IgD-negative memory B cell (primary cell): Measurements from ENCODE around the gene PRDX1. TPM values are rescaled to one million over a fixed set of nuclear protein-coding genes. Genes with fewer than 3 reads are reported as not detected.
"Not testable (repeated sequence)": the region's sequence is repeated elsewhere in the genome, so short reads cannot be mapped to it uniquely, and the experiment has no call there.

Experiments
- H3K27ac Mint-ChIP-seq, 3 donors: one replicate each; pipeline ENCODE4 v1.8.0; 2020 to 2022; ENCODE audit warnings: mild to moderate bottlenecking in 3 of 3, mixed read lengths in 3 of 3, moderate library complexity in 1 of 3
- H3K27me3 Mint-ChIP-seq: one replicate; pipeline ENCODE4 v1.8.0; 2021; ENCODE audit warnings: mixed read lengths
- H3K36me3 Mint-ChIP-seq: one replicate; pipeline ENCODE4 v1.8.0; 2020; ENCODE audit warnings: mild to moderate bottlenecking, mixed read lengths
- H3K4me1 Mint-ChIP-seq, 3 donors: one replicate each; pipeline ENCODE4 v1.8.0; 2020 to 2022; ENCODE audit warnings: mixed read lengths in 3 of 3, mild to moderate bottlenecking in 1 of 3
- H3K4me3 Mint-ChIP-seq, 4 donors: one replicate each; pipeline ENCODE4 v1.8.0; 2020 to 2022; ENCODE audit warnings: mild to moderate bottlenecking in 4 of 4, mixed read lengths in 4 of 4, moderate library complexity in 3 of 4
- H3K9me3 Mint-ChIP-seq, 3 donors: one replicate each; pipeline ENCODE4 v1.8.0; 2020 to 2021; ENCODE audit warnings: mixed read lengths in 3 of 3, mild to moderate bottlenecking in 1 of 3
- polyA plus RNA-seq: library from polyadenylated mRNA; unstranded; fragments of 300-500 nt; fragmentation: Illumina TruSeq; gene quantifications from one replicate; pipeline ENCODE4 v1.2.3, GENCODE V29; 2021

Gene PRDX1
- polyA plus RNA-seq, 1 donor from 2014 or later: 264 TPM

DNA sequence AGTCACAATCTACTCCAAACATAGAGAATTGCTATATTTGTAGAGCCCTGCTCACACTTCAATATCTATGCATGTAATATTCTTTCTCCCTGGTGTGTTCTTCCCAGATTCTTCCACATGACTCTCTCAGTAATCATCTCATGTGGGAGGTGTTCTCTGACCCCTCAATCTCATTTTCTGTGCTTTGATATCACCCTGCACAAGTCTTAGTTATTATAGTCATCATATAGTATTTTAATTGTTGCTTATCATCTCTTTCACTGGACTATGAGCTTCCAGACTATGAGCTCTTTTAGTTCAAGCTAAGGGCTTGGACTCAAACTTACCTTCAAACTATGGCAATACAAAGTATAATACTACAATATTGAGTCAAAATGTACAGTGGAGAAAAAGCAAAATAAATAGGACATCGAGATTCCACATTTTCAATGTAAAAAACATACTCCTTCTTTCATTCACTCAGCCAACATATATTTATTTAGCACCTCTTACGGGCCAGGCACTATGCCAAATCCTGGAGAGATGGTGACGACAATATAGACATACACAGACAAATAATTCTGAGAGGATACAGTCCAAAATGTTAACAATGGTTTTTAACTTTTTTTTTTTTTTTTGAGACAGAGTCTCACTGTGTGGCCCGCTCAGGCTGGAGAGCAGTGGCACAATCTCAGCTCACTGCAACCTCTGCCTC is 43.4 kb downstream of the PRDX1 start:
- Mint-ChIP-seq H3K36me3 (peaks cover 6% of the 10 kb centered on the region), H3K9me3 (no peaks in the 10 kb centered on the region), H3K27ac (peak overlapping the region in 1 of 3 donors; percentile 17), H3K4me1 (peaks cover 15 to 32% (median 25%) of the 10 kb centered on the region in 3 donors), H3K27me3 (no peaks in the 10 kb centered on the region), H3K4me3 (no peak overlapping the region)

DNA sequence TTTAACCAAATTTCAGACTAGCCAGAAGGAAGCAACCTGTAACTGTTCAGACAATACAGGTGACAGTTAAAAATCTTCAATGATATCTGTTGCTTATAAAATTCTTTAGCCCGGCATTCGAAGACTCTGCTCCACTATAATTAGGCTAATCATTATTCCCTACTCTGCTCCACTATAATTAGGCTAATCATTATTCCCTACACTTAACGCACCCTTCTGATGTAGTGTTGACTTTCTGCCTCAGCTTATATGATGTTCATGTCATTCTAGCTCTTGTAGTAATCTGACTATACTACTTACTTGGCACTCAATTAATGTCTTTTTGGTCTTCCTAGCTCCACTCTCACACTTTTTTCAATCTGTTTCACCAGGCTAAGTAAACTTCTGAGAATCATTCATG is 44.0 kb downstream of the PRDX1 start:
- no peak overlapping the region for H3K27ac Mint-ChIP-seq
- peaks cover 18 to 36% (median 30%) of the 10 kb centered on the region in 3 donors for H3K4me1 Mint-ChIP-seq

DNA sequence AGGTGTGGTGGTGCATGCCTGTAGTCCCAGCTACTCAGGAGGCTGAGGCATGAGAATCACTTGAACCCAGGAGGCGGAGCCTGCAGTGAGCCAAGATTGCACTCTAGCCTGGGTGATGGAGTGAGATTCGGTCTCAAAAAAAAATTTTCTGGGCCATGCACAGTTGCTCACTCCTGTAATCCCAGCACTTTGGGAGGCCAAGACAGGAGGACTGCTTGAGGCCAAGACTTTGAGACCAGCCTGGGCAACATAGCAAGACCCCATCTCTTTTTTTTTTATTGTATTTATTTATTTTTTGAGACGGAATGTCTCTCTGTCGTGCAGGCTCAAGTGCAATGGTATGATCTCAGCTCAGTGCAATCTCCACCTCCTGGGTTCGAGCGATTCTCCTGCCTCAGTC is 47.5 kb downstream of the PRDX1 start:
- not testable (repeated sequence) for H3K9me3 Mint-ChIP-seq, H3K27me3 Mint-ChIP-seq, H3K27ac Mint-ChIP-seq, H3K4me3 Mint-ChIP-seq, H3K36me3 Mint-ChIP-seq
- H3K4me1 Mint-ChIP-seq: peaks cover 35 to 52% (median 46%) of the 10 kb centered on the region in 3 donors

More for the DNA sequence above, 44.0 kb downstream of the PRDX1 start:
- Mint-ChIP-seq H3K27me3 (no peaks in the 10 kb centered on the region), H3K36me3 (peaks cover 4% of the 10 kb centered on the region), H3K4me3 (no peak overlapping the region), H3K9me3 (no peaks in the 10 kb centered on the region)

DNA sequence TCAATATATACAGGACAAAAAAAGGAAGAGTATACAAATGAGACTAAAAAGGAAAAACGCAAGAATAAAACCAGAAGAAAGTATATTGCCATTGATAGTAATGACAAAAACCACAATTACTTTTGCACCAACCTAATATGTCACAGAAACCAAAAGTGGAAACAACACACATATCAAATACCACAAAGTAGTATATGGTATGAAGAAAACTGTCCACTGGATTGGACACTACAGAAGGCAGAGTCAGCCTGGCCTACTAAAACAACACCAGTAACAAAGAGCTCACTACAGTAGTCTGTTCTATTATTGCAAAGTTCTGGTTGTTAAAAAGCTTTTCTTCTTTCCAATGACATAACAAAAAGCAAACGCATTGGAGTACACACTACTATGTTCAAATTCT is 48.4 kb downstream of the PRDX1 start:
- peak overlapping the region in 2 of 4 donors; percentile 40 to 90 for H3K4me3 Mint-ChIP-seq
- H3K36me3 Mint-ChIP-seq: peaks cover 4% of the 10 kb centered on the region
- peaks cover 31 to 46% (median 40%) of the 10 kb centered on the region in 3 donors for H3K4me1 Mint-ChIP-seq
- H3K27ac Mint-ChIP-seq: peak overlapping the region in 2 of 3 donors; percentile 1 to 16
- H3K27me3 Mint-ChIP-seq: no peaks in the 10 kb centered on the region
- H3K9me3 Mint-ChIP-seq: no peaks in the 10 kb centered on the region

DNA sequence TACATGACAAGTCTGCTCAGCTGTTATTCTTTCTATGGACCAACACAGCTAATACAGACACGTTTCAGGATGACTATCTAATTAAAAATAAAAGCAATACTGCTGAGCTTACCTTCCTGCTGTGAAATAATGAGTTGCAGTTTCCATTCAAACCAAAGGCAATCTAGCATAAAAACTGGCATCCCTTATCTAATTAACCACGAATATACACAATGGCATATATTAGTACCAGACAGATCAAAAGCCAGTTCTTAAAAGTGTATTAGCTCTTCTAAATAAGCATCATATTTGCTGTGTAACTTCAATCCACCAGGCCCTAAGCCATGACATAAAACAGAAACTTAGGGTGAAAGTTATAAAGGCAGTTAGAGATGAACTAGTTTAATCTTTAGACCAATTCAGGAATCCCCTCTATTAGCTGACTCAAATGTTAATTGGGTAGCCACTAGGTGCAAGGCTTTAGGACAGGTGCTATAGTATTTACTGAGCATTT is 51.3 kb downstream of the PRDX1 start:
- H3K36me3 Mint-ChIP-seq: peaks cover 7% of the 10 kb centered on the region
- peak overlapping the region in 1 of 4 donors; percentile 49 for H3K4me3 Mint-ChIP-seq
- H3K27ac Mint-ChIP-seq: no peak overlapping the region
- peaks cover 41 to 44% (median 43%) of the 10 kb centered on the region in 3 donors for H3K4me1 Mint-ChIP-seq
- H3K9me3 Mint-ChIP-seq: no peaks in the 10 kb centered on the region
- no peaks in the 10 kb centered on the region for H3K27me3 Mint-ChIP-seq

DNA sequence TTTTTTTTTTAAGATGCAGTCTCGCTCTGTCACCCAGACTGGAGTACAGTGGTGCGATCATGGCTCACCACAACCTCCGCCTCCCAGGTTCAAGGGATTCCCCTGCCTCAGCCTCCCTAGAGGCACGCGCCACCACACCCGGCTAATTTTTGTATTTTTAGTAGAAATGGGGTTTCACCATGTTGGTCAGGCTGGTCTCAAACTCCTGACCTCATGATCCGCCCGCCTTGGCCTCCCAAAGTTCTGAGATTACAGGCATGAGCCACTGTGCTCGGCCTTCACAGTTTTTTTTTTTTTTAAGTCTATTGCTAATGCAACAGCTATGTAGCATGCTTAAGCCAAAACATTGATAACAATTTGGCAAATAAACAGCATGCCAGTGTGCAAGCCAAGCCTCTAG is 54.3 kb downstream of the PRDX1 start:
- H3K9me3 Mint-ChIP-seq, H3K27ac Mint-ChIP-seq, H3K27me3 Mint-ChIP-seq, H3K36me3 Mint-ChIP-seq: not testable (repeated sequence)
- peak overlapping the region in 3 of 4 donors; percentile 3 to 81 (median 47) for H3K4me3 Mint-ChIP-seq
- H3K4me1 Mint-ChIP-seq: peaks cover 26 to 30% (median 30%) of the 10 kb centered on the region in 3 donors

DNA sequence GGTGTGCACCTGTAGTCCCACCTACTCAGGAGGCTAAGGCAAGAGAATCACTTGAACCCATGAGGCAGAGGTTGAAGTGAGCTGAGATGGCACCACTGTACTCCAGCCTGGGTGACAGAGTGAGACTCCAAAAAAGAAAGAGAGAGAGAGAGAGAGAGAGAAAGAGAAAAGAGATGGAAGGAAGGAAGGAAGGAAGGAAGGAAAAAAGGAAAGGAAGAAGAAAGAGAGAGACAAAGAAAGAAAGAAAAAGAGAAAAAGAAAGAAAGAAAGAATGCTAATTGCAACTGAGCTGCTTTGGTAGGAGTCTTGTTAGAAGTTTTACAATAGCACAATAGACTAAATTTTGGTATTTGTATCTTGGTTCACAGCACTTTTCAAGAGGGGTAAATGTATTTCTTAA is 56.4 kb downstream of the PRDX1 start:
- Mint-ChIP-seq H3K4me1 (peaks cover 22 to 28% (median 26%) of the 10 kb centered on the region in 3 donors), H3K36me3 (peaks cover 7% of the 10 kb centered on the region), H3K4me3 (no peak overlapping the region), H3K27me3 (no peaks in the 10 kb centered on the region), H3K27ac (no peak overlapping the region), H3K9me3 (no peaks in the 10 kb centered on the region)

Other genes with a start within 250 kb of the PRDX1 start
- gene HPDL, start 195.0 kb downstream of the PRDX1 start, polyA plus RNA-seq: 1.3 TPM
- 18.6 TPM for gene TOE1, start 181.7 kb downstream of the PRDX1 start, polyA plus RNA-seq
- 21.1 TPM for gene MUTYH, start 181.4 kb downstream of the PRDX1 start, polyA plus RNA-seq
- 19.2 TPM for gene TESK2, start 30.7 kb downstream of the PRDX1 start, polyA plus RNA-seq
- 5.2 TPM for gene CCDC163, start 21.8 kb downstream of the PRDX1 start, polyA plus RNA-seq
- gene MMACHC, start 21.6 kb downstream of the PRDX1 start, polyA plus RNA-seq: 1.5 TPM
- gene AKR1A1, start 28.9 kb upstream of the PRDX1 start, polyA plus RNA-seq: 117 TPM
- gene NASP, start 62.2 kb upstream of the PRDX1 start, polyA plus RNA-seq: 116 TPM
- gene CCDC17, start 102.2 kb upstream of the PRDX1 start, polyA plus RNA-seq: 0.60 TPM
- gene GPBP1L1, start 164.6 kb upstream of the PRDX1 start, polyA plus RNA-seq: 83.4 TPM
- 43.8 TPM for gene TMEM69, start 166.3 kb upstream of the PRDX1 start, polyA plus RNA-seq
- 11.0 TPM for gene IPP, start 228.8 kb upstream of the PRDX1 start, polyA plus RNA-seq